ENCODE results near the gene EXD3. TPM values are rescaled to one million over a fixed set of nuclear protein-coding genes. Genes with fewer than 3 reads are reported as not detected.
A peak's percentile ranks its signal among the peaks of the same experiment; 100 is the strongest.

EXD3 gene
- total and polyA plus RNA-seq, 9 of the 15 experiments (the other 6 are each of a cell fraction or from before 2014, with no cell fraction given), result 0.29 to 12.5 (median 3.9) TPM

GRCh38 chr9:137302449-137303150 is 120.4 kb downstream of the EXD3 start (continued):
- no peak for TF ChIP-seq PHF21A (IDR thresholded peaks at IDR 0.05; ENCODE audit: borderline replicate concordance, low read depth)
- TF ChIP-seq CHCHD3 (CRISPR knock-in tag; IDR thresholded peaks at IDR 0.05), result no peak
- TF ChIP-seq NCOA6 (IDR thresholded peaks at IDR 0.05), result no peak
- TF ChIP-seq FOXK2 (conservative IDR thresholded peaks at IDR 0.05 in 1 of 2, IDR thresholded peaks at IDR 0.05 in 1 of 2; ENCODE audit: low read depth in 2 of 2), result no peak
- TF ChIP-seq XRCC3 (IDR thresholded peaks at IDR 0.05), result no peak
- TF ChIP-seq TCF7 (IDR thresholded peaks at IDR 0.05; ENCODE audit: borderline replicate concordance), result no peak
- no peak for TF ChIP-seq HMG20A (CRISPR knock-in tag; conservative IDR thresholded peaks at IDR 0.05)
- 0 out of 2 replicates have a peak, but pooled peaks have one; percentile 7 for TF ChIP-seq CBX1 (IDR thresholded peaks at IDR 0.05; ENCODE audit: low read depth)
- TF ChIP-seq, protein P1, sequence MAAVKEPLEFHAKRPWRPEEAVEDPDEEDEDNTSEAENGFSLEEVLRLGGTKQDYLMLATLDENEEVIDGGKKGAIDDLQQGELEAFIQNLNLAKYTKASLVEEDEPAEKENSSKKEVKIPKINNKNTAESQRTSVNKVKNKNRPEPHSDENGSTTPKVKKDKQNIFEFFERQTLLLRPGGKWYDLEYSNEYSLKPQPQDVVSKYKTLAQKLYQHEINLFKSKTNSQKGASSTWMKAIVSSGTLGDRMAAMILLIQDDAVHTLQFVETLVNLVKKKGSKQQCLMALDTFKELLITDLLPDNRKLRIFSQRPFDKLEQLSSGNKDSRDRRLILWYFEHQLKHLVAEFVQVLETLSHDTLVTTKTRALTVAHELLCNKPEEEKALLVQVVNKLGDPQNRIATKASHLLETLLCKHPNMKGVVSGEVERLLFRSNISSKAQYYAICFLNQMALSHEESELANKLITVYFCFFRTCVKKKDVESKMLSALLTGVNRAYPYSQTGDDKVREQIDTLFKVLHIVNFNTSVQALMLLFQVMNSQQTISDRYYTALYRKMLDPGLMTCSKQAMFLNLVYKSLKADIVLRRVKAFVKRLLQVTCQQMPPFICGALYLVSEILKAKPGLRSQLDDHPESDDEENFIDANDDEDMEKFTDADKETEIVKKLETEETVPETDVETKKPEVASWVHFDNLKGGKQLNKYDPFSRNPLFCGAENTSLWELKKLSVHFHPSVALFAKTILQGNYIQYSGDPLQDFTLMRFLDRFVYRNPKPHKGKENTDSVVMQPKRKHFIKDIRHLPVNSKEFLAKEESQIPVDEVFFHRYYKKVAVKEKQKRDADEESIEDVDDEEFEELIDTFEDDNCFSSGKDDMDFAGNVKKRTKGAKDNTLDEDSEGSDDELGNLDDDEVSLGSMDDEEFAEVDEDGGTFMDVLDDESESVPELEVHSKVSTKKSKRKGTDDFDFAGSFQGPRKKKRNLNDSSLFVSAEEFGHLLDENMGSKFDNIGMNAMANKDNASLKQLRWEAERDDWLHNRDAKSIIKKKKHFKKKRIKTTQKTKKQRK (IDR thresholded peaks at IDR 0.05; ENCODE audit: borderline replicate concordance, low read depth, low read length), result no peak
- TF ChIP-seq TFAM (CRISPR knock-in tag; conservative IDR thresholded peaks at IDR 0.05), result no peak
- no peak for TF ChIP-seq U2AF1 (optimal IDR thresholded peaks at IDR 0.05; ENCODE audit: low read depth, low read length)
- TF ChIP-seq, protein P2, sequence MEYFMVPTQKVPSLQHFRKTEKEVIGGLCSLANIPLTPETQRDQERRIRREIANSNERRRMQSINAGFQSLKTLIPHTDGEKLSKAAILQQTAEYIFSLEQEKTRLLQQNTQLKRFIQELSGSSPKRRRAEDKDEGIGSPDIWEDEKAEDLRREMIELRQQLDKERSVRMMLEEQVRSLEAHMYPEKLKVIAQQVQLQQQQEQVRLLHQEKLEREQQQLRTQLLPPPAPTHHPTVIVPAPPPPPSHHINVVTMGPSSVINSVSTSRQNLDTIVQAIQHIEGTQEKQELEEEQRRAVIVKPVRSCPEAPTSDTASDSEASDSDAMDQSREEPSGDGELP (CRISPR knock-in tag; IDR thresholded peaks at IDR 0.05; ENCODE audit: borderline replicate concordance), result peak; percentile 43; the same call in 1 of the 2 replicates
- TF ChIP-seq SMARCA4 (IDR thresholded peaks at IDR 0.05), result no peak
- TF ChIP-seq HNRNPLL (IDR thresholded peaks at IDR 0.05; ENCODE audit: low read depth, low read length, poor library complexity, severe bottlenecking), result no peak
- TF ChIP-seq SRSF1 (IDR thresholded peaks at IDR 0.05; ENCODE audit: low read depth, low read length), result no peak
- no peak for TF ChIP-seq KHSRP (IDR thresholded peaks at IDR 0.05)
- no peak for TF ChIP-seq LARP7 (IDR thresholded peaks at IDR 0.05)
- TF ChIP-seq POLR3G (IDR thresholded peaks at IDR 0.05; ENCODE audit: extremely low read depth, insufficient read length, insufficient replicate concordance), result no peak
- TF ChIP-seq ZNF740 (CRISPR knock-in tag; IDR thresholded peaks at IDR 0.05), result peak; percentile 69
- no peak for TF ChIP-seq ZNF740 (tag; IDR thresholded peaks at IDR 0.05)
- TF ChIP-seq, protein P3, sequence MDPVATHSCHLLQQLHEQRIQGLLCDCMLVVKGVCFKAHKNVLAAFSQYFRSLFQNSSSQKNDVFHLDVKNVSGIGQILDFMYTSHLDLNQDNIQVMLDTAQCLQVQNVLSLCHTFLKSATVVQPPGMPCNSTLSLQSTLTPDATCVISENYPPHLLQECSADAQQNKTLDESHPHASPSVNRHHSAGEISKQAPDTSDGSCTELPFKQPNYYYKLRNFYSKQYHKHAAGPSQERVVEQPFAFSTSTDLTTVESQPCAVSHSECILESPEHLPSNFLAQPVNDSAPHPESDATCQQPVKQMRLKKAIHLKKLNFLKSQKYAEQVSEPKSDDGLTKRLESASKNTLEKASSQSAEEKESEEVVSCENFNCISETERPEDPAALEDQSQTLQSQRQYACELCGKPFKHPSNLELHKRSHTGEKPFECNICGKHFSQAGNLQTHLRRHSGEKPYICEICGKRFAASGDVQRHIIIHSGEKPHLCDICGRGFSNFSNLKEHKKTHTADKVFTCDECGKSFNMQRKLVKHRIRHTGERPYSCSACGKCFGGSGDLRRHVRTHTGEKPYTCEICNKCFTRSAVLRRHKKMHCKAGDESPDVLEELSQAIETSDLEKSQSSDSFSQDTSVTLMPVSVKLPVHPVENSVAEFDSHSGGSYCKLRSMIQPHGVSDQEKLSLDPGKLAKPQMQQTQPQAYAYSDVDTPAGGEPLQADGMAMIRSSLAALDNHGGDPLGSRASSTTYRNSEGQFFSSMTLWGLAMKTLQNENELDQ (CRISPR knock-in tag; IDR thresholded peaks at IDR 0.05; ENCODE audit: borderline replicate concordance), result peak; percentile 95; the same call in 1 of the 2 replicates
